Stomach (tissue), 4 donors: ENCODE results near the gene PTPN14.

Experiments used
- CTCF ChIP-seq, 7 experiments: fragments of 450-650 bp in 4 of 7; fragments of 200-600 bp in 3 of 7; sonication (generic) in 3 of 7; IDR thresholded peaks; one replicate each; pipeline ENCODE4 v1.5.1; 2016 to 2019; ENCODE audit warnings: antibody characterized with exemption in 7 of 7, control low read depth in 2 of 7, mild to moderate bottlenecking in 1 of 7
- EP300 ChIP-seq: sonication (generic); formaldehyde crosslinking; IDR thresholded peaks from one replicate; pipeline ENCODE4 v1.6.1; 2017; ENCODE audit warnings: antibody characterized with exemption

DNA sequence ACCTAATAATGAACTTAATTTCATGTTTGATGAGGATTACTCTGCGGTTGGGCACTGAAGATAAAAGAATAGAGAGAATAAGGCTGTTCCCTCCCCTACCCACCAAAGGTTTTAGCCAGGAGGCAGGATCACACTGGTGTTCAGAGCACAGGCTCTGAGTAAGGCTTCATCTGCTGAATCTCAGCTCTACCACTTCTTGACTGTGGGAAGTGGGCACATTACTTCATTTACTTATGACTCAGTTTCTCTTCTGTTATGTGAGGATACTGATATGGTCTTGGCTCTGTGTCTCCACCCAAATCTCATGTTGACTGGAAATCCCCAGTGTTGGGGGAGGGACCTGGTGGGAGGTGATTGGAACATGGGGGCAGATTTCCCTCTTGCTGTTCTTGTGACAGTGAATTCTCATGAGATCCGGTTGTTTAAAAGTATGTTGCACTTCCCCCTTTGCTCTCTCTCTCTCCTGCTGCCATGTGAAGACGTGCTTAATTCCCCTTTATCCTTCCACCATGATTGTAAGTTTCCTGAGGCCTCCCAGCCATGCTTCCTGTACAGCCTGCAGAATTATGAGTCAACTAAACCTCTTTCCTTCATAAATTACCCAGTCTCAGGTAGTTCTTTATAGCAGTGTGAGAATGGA, 190.8 kb downstream of the PTPN14 start:
- TF ChIP-seq CTCF (IDR thresholded peaks at IDR 0.05) (no peak), EP300 (no peak)
